ENCODE results near the gene NTSR1. TPM values are rescaled to one million over a fixed set of nuclear protein-coding genes. Genes with fewer than 3 reads are reported as not detected.

The NTSR1 gene
- total and polyA plus RNA-seq, 2 of the 13 experiments (the other 11 are each of a cell fraction or from before 2014, with no cell fraction given) = 0.09 to 0.12 TPM

GRCh38 chr20:62765432-62766070 lies 56.9 kb downstream of the NTSR1 start:
- intact Hi-C loops (cut with micrococcal nuclease; ENCODE audit: unreplicated experiment) = no loop called here
- CTCF ChIA-PET (ENCODE audit: low intra/inter-chr PET ratio, low total read pairs) = no interaction called here
- DNase-seq (ENCODE audit: low spot score) (no peak), ATAC-seq (no peak), FAIRE-seq (no peak)
- BruUV-seq (replicated peaks) = no TSS peak
- POLR2A ChIA-PET = no interaction called here
- no peak overlapping the region for H3K27ac ChIP-seq (ENCODE audit: extremely low read length, insufficient read depth, low read length)
- in situ Hi-C loops (cut with HindIII; ENCODE audit: extremely low pct_ligation_motif_present, low pct_unique_long_range_greater_than_20kb) = no loop called here
- H3K9me3 ChIP-seq (ENCODE audit: low read length) = no peaks in the 10 kb centered on the region
- H3K27me3 ChIP-seq (ENCODE audit: control insufficient read depth in 1 of 2, insufficient read depth in 2 of 2, low read length in 2 of 2) = peaks cover 50 to 96% of the 10 kb centered on the region in 2 experiments
- 12% methylated on average over 12 of the region's 15 CpGs for whole genome bisulfite sequencing (ENCODE audit: low lambda C conversion rate)
- no peak overlapping the region for H2AFZ ChIP-seq (ENCODE audit: low read length)
- H3K4me3 ChIP-seq (replicated peaks in 1 of 3; ENCODE audit: insufficient read depth in 1 of 3, low read depth in 2 of 3, low read length in 3 of 3) = no peak overlapping the region
- TF ChIP-seq HOXA7 (CRISPR knock-in tag; IDR thresholded peaks at IDR 0.05) = no peak
- H4K20me1 ChIP-seq (ENCODE audit: insufficient read depth, low read length) = peaks cover 3% of the 10 kb centered on the region; the same call in 1 of the 2 replicates
- no peaks in the 10 kb centered on the region for H3K36me3 ChIP-seq (replicated peaks in 1 of 2; ENCODE audit: control insufficient read depth in 1 of 2, insufficient read depth in 2 of 2, low read length in 2 of 2)
- no peaks in the 10 kb centered on the region for H3K79me2 ChIP-seq (ENCODE audit: insufficient read depth, low read length)
- H3K9ac ChIP-seq (ENCODE audit: insufficient read depth, low read depth, low read length) = no peak overlapping the region
- no peaks in the 10 kb centered on the region for H3K4me1 ChIP-seq (ENCODE audit: insufficient read depth, low read length)
- H3K4me2 ChIP-seq (ENCODE audit: low read depth, low read length) = no peak overlapping the region

- intact Hi-C loops (cut with micrococcal nuclease; ENCODE audit: unreplicated experiment) = no loop called here
- Histone ChIP-seq H3K4me3 (replicated peaks in 1 of 3; ENCODE audit: insufficient read depth in 1 of 3, low read depth in 2 of 3, low read length in 3 of 3) (no peak overlapping the region), H3K9me3 (ENCODE audit: low read length) (no peaks in the 10 kb centered on the region)
Measured at GRCh38 chr20:62766071-62766450, 57.4 kb downstream of the NTSR1 start.

More at GRCh38 chr20:62766071-62766450, 57.4 kb downstream of the NTSR1 start:
- no peaks in the 10 kb centered on the region for H3K36me3 ChIP-seq (replicated peaks in 1 of 2; ENCODE audit: control insufficient read depth in 1 of 2, insufficient read depth in 2 of 2, low read length in 2 of 2)
- H3K79me2 ChIP-seq (ENCODE audit: insufficient read depth, low read length) = no peaks in the 10 kb centered on the region
- peaks cover 3% of the 10 kb centered on the region; the same call in 1 of the 2 replicates for H4K20me1 ChIP-seq (ENCODE audit: insufficient read depth, low read length)
- H3K4me2 ChIP-seq (ENCODE audit: low read depth, low read length) = no peak overlapping the region
- ATAC-seq = no peak
- WGBS (ENCODE audit: low lambda C conversion rate) = 16% methylated on average over 9 of the region's 10 CpGs
- TF ChIP-seq RFXANK (CRISPR knock-in tag; IDR thresholded peaks at IDR 0.05) (no peak), GTF3A (CRISPR knock-in tag; conservative IDR thresholded peaks at IDR 0.05) (no peak), ZNF75D (CRISPR knock-in tag; IDR thresholded peaks at IDR 0.05; ENCODE audit: borderline replicate concordance) (0 out of 2 replicates have a peak, but pooled peaks have one; percentile 17), ZBTB46 (CRISPR knock-in tag; IDR thresholded peaks at IDR 0.05; ENCODE audit: borderline replicate concordance) (no peak), ZBTB4 (CRISPR knock-in tag; IDR thresholded peaks at IDR 0.05; ENCODE audit: borderline replicate concordance) (no peak)
- H3K27me3 ChIP-seq (ENCODE audit: control insufficient read depth in 1 of 2, insufficient read depth in 2 of 2, low read length in 2 of 2) = peaks cover 51 to 96% of the 10 kb centered on the region in 2 experiments
- CTCF ChIA-PET (ENCODE audit: low intra/inter-chr PET ratio, low total read pairs) = no interaction called here
- no peak overlapping the region for H3K9ac ChIP-seq (ENCODE audit: insufficient read depth, low read depth, low read length)
- H3K4me1 ChIP-seq (ENCODE audit: insufficient read depth, low read length) = no peaks in the 10 kb centered on the region
- no peak overlapping the region for H2AFZ ChIP-seq (ENCODE audit: low read length)
- no peak for FAIRE-seq
- in situ Hi-C loops (cut with HindIII; ENCODE audit: extremely low pct_ligation_motif_present, low pct_unique_long_range_greater_than_20kb) = no loop called here
- no TSS peak for BruUV-seq (replicated peaks)
- DNase-seq (ENCODE audit: low spot score) = no peak
- POLR2A ChIA-PET = no interaction called here
- no peak overlapping the region for H3K27ac ChIP-seq (ENCODE audit: extremely low read length, insufficient read depth, low read length)
